GM12878 (cell line): Measurements from ENCODE around the gene ABHD17A. TPM values are rescaled to one million over a fixed set of nuclear protein-coding genes. Genes with fewer than 3 reads are reported as not detected.
A peak's percentile ranks its signal among the peaks of the same experiment; 100 is the strongest.

ENCODE experiments used
- ATAC-seq: fragments of 200-7000 bp; cut with Tn5 transposase; 3 replicates; pipeline ENCODE4 v1.9.1; 2020; ENCODE audit warnings: mild to moderate bottlenecking, moderate library complexity
- BruUV-seq: library from RNA; stranded (reverse); fragments of 400-500 nt; replicated peaks from 2 replicates; lab custom pipeline; 2021; lab: Mats Ljungman, UMichigan
- CTCF ChIA-PET: fragments of 300-600 bp; sonication (Branson Sonifier 250); formaldehyde crosslinking; extraction: SDS; loops from one replicate; lab custom pipeline; 2021; ENCODE audit warnings: inconsistent platforms; lab: Yijun Ruan, JAX
- POLR2A ChIA-PET: fragments of 350-600 bp; formaldehyde crosslinking; extraction: SDS; loops from one replicate; lab custom pipeline; 2021; ENCODE audit warnings: inconsistent platforms; lab: Charles Lee
- RAD21 ChIA-PET: fragments of 300-600 bp; sonication (Branson Sonifier 250); formaldehyde crosslinking; loops from one replicate; lab custom pipeline; 2023; ENCODE audit warnings: antibody characterized with exemption; ENCODE audit not compliant: unreplicated experiment; lab: Charles Lee
- SMC1A ChIA-PET: fragments of 300-600 bp; sonication (Branson Sonifier 250); formaldehyde crosslinking; loops from one replicate; lab custom pipeline; 2023; ENCODE audit not compliant: unreplicated experiment, uncharacterized antibody; lab: Charles Lee
- DNase-seq: peaks from one replicate; pipeline ENCODE4 v3.0.0-alpha.2; 2011; ENCODE audit warnings: low read depth, low spot score
- FAIRE-seq: peaks from 3 replicates; lab custom pipeline; 2011; peaks lifted over from hg19 to GRCh38; lab: Jason Lieb, UNC
- H2AFZ ChIP-seq: 2 replicates; pipeline ENCODE4 v1.6.0; 2011; ENCODE audit warnings: low read depth, low read length, control low read depth; ENCODE audit not compliant: control insufficient read depth
- H3K27ac ChIP-seq: 2 replicates; pipeline ENCODE4 v1.5.1; 2011; ENCODE audit warnings: control low read depth; ENCODE audit not compliant: control insufficient read depth, insufficient read depth
- H3K27me3 ChIP-seq, 2 experiments: replicated peaks in 1 of 2; 2 replicates each; pipeline versions ENCODE4 v1.6.0 to v1.6.1; 2011; ENCODE audit warnings: low read length in 1 of 2; ENCODE audit not compliant: control insufficient read depth in 2 of 2, insufficient read depth in 2 of 2
- H3K36me3 ChIP-seq, 2 experiments: 2 replicates each; pipeline ENCODE4 v1.5.1; 2011; ENCODE audit warnings: low read length in 1 of 2; ENCODE audit not compliant: control insufficient read depth in 2 of 2, insufficient read depth in 2 of 2
- H3K4me1 ChIP-seq: 2 replicates; pipeline ENCODE4 v1.6.1; 2011; ENCODE audit warnings: mild to moderate bottlenecking, low read length, moderate library complexity, mixed read lengths; ENCODE audit not compliant: control insufficient read depth, insufficient read depth
- H3K4me2 ChIP-seq: 2 replicates; pipeline ENCODE4 v1.6.0; 2011; ENCODE audit warnings: control low read depth; ENCODE audit not compliant: control insufficient read depth, insufficient read depth
- H3K4me3 ChIP-seq: fragments of 200-600 bp; sonication (generic); 2 replicates; pipeline ENCODE4 v1.5.1; 2016
- H3K79me2 ChIP-seq: 2 replicates; pipeline ENCODE4 v1.6.0; 2011; ENCODE audit warnings: low read length; ENCODE audit not compliant: control insufficient read depth, insufficient read depth
- H3K9ac ChIP-seq: 2 replicates; pipeline ENCODE4 v1.8.0; 2011; ENCODE audit warnings: low read length, control low read depth, mixed read lengths; ENCODE audit not compliant: control insufficient read depth, insufficient read depth
- H3K9me3 ChIP-seq: replicated peaks from 3 replicates; pipeline ENCODE4 v1.5.1; 2011; ENCODE audit warnings: mild to moderate bottlenecking, low read length; ENCODE audit not compliant: control insufficient read depth, insufficient read depth
- H4K20me1 ChIP-seq: 2 replicates; pipeline ENCODE4 v1.6.0; 2011; ENCODE audit not compliant: control insufficient read depth, insufficient read depth
- EGR1 ChIP-seq, 2 experiments: IDR thresholded peaks; 1 replicate in 1 of 2; 2 replicates in 1 of 2; pipeline ENCODE4 v1.6.1; 2011 to 2012; ENCODE audit warnings: low read depth in 2 of 2, low read length in 2 of 2, borderline replicate concordance in 1 of 2, mild to moderate bottlenecking in 1 of 2, moderate library complexity in 1 of 2
- ZNF274 ChIP-seq: IDR thresholded peaks from one replicate; pipeline ENCODE4 v1.8.0; 2011; ENCODE audit not compliant: insufficient read length, insufficient read depth
- WGBS: methylation state at CpG from one replicate; pipeline ENCODE4 v1.1.6; 2016; ENCODE audit warnings: low lambda C conversion rate; ENCODE audit not compliant: insufficient replicate concordance, insufficient coverage; ENCODE audit errors: missing lambda C conversion rate; 5-methylcytosine and 5-hydroxymethylcytosine counted together
- in situ Hi-C: fragments of 300-500 bp; cut with MboI; formaldehyde crosslinking; loops from 9 replicates; pipeline ENCODE4 v1.14.3; 2018; ENCODE audit warnings: mixed read lengths
- intact Hi-C: fragments of 100-400 bp; cut with micrococcal nuclease; formaldehyde crosslinking; loops from one replicate; pipeline ENCODE4 v1.14.2; 2022; ENCODE audit not compliant: unreplicated experiment
- polyA plus RNA-seq, 11 experiments: library from polyadenylated mRNA; depleted of rRNA in 4 of 11; unstranded in 6 of 11; stranded (reverse) in 5 of 11; fragments of >200 nt; fragmentation: Nextera tagmentation in 4 of 11; fragmentation: Illumina TruSeq in 1 of 11; extraction: Ambion mirVana in 4 of 11; extraction: Trizol in 1 of 11; gene quantifications; 1 replicate in 1 of 11; 2 replicates in 10 of 11; pipeline versions ENCODE4 v1.2.1 to v1.2.3, GENCODE V29; 2011 to 2016; ENCODE audit warnings: inconsistent platforms in 2 of 11, missing spikeins in 2 of 11, low read depth in 1 of 11
- total RNA-seq, 4 experiments: library from RNA; depleted of rRNA in 3 of 4; stranded (reverse); fragments of >200 nt in 3 of 4; fragmentation: Illumina TruSeq in 1 of 4; extraction: Trizol in 1 of 4; gene quantifications; 2 replicates each; pipeline versions ENCODE4 v1.2.1 to v1.2.3, GENCODE V29; 2013 to 2021

ABHD17A gene
- total and polyA plus RNA-seq, 10 of the 15 experiments (the other 5 are each of a cell fraction or from before 2014, with no cell fraction given), result 0.13 to 126 (median 28.8) TPM; not detected in 1

DNA sequence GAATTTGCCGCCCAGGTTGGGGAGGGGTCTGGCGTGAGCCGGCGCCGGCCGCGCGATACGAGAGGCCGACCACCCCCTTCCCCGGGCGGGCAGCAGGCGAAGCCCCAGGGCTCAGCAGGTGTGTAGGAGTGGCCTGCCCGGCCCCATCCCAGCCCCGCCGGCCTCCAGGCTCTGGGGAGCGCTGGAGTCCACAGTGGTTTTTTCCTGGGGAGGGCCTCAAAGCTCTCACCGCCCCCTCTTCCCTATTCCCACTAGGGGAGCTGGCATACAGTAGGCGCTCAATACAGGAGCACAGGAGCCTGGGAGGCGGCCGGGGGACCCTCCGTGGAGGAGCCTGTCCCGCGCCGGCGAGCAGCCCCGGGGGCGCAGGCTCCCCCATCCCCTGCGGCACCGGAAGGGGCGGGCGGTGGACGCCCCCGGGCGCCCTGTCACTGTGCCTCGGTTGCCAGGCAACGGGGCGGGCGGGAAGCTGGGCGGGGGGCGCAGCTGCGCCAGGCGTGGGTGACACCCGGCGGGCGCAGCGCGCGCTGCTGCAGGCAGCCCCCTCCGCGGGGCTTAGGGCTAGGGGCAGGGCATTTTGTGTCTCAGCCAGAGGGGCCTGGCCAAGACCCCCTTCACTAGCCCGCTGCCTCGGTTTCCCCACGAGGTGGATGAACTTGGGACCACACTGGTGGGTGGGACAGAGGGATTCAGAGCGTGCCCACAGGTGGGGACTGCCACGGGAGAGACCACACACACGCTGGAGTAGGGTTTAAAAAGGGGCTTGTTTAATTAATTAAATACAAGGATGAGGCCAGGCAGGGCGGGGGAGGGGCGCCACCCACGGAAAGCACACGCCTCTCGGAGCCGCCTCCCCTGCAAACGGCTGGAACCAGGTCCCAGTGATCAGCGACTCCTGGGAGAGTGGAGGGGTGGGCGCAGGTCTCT is 33.4 kb downstream of the ABHD17A start:
- ChIA-PET CTCF (interaction anchor here (1.4 kb wide), 1 partner anchor 26 kb away, joined by 4 read pairs; no protein-coding TSS in a partner anchor), SMC1A (no interaction called here), RAD21 (interaction anchor here (0.5 kb wide), 1 partner anchor 22 kb away, joined by 3 read pairs; no protein-coding TSS in a partner anchor), POLR2A (interaction anchor here (0.5 kb wide), 1 partner anchor 45 kb away, joined by 4 read pairs; no protein-coding TSS in a partner anchor)
- H3K79me2 ChIP-seq, result peaks cover 53% of the 10 kb centered on the region
- H2AFZ ChIP-seq, result no peak overlapping the region
- intact Hi-C loops (no loop called here), in situ Hi-C loops (loop anchor here (25.0 kb wide), 1 partner anchor 1510 kb away; the partner anchor contains the start of gene NFIC)
- H3K4me2 ChIP-seq, result no peak overlapping the region; the same call in 1 of the 2 replicates
- TF ChIP-seq EGR1 (IDR thresholded peaks at IDR 0.05; ENCODE audit: borderline replicate concordance in 1 of 2, low read depth in 2 of 2, low read length in 2 of 2) (peak in 1 of 2 experiments; percentile 32; a peak in 1 of 3 replicates), ZNF274 (no peak)
- H3K27me3 ChIP-seq, result no peaks in the 10 kb centered on the region
- DNase-seq (no peak), FAIRE-seq (no peak), ATAC-seq (no peak)
- peaks cover 29% of the 10 kb centered on the region for H3K4me1 ChIP-seq
- WGBS, result 53% methylated on average over 47 of the region's 66 CpGs
- peaks cover 0 to 3% of the 10 kb centered on the region in 2 experiments; a peak in 2 of 4 replicates for H3K36me3 ChIP-seq
- H3K27ac ChIP-seq, result no peak overlapping the region
- no peaks in the 10 kb centered on the region for H3K9me3 ChIP-seq
- H4K20me1 ChIP-seq, result peaks cover 3% of the 10 kb centered on the region; the same call in 1 of the 2 replicates
- H3K9ac ChIP-seq, result no peak overlapping the region
- no peak overlapping the region for H3K4me3 ChIP-seq
- no TSS peak for BruUV-seq
